Dendritic cell treated with granulocyte-macrophage colony-stimulating factor and Interleukin-4, amounts not matched to agents 40 ng/mL and 50 ng/mL, for 4 days (primary cell): Measurements from ENCODE around the gene DPP9.
A peak's percentile ranks its signal among the peaks of the same experiment; 100 is the strongest.

Experiments used
- H3K27ac Mint-ChIP-seq: one replicate; pipeline ENCODE4 v1.8.0; 2022; ENCODE audit warnings: mild to moderate bottlenecking, mixed read lengths
- H3K27me3 Mint-ChIP-seq: one replicate; pipeline ENCODE4 v1.8.0; 2022; ENCODE audit warnings: mild to moderate bottlenecking, mixed read lengths
- H3K36me3 Mint-ChIP-seq: one replicate; pipeline ENCODE4 v1.8.0; 2022; ENCODE audit warnings: low read depth, mixed read lengths
- H3K4me1 Mint-ChIP-seq: one replicate; pipeline ENCODE4 v1.8.0; 2022; ENCODE audit warnings: low read depth, mixed read lengths
- H3K4me3 Mint-ChIP-seq: one replicate; pipeline ENCODE4 v1.8.0; 2022; ENCODE audit warnings: mild to moderate bottlenecking, moderate library complexity, mixed read lengths
- H3K9me3 Mint-ChIP-seq: one replicate; pipeline ENCODE4 v1.8.0; 2022; ENCODE audit warnings: mixed read lengths
- intact Hi-C: fragments of 100-400 bp; cut with micrococcal nuclease; formaldehyde crosslinking; loops from one replicate; pipeline ENCODE4 v1.15.0; 2022

Gene DPP9

GRCh38 chr19:4639531-4640246, 84.0 kb downstream of the DPP9 start:
- Mint-ChIP-seq H3K27me3 (no peaks in the 10 kb centered on the region), H3K4me3 (peak overlapping the region; percentile 99), H3K4me1 (peaks cover 42% of the 10 kb centered on the region), H3K36me3 (peaks cover 16% of the 10 kb centered on the region), H3K9me3 (no peaks in the 10 kb centered on the region), H3K27ac (peak overlapping the region; percentile 96)
- intact Hi-C loops, result loop anchor here (2.0 kb wide), 1 partner anchor 27 kb away; no protein-coding TSS in a partner anchor

- intact Hi-C loops, result loop anchor here (2.0 kb wide), 1 partner anchor 28 kb away; no protein-coding TSS in a partner anchor
- peak within 1 kb of the TSS; percentile 96 for H3K27ac Mint-ChIP-seq
- H3K36me3 Mint-ChIP-seq, result peaks cover 15% of the 10 kb centered on the region
- H3K9me3 Mint-ChIP-seq, result no peaks in the 10 kb centered on the region
- H3K4me1 Mint-ChIP-seq, result peaks cover 49% of the 10 kb centered on the region
- no peaks in the 10 kb centered on the region for H3K27me3 Mint-ChIP-seq
- H3K4me3 Mint-ChIP-seq, result peak within 1 kb of the TSS; percentile 99
Observed at GRCh38 chr19:4638828-4639530, 84.7 kb downstream of the DPP9 start, which contains the start of gene TNFAIP8L1. Gene TNFAIP8L1 (plus strand): TSS chr19:4639516. CDS start chr19:4651870, 12,354 bp downstream.

DNA sequence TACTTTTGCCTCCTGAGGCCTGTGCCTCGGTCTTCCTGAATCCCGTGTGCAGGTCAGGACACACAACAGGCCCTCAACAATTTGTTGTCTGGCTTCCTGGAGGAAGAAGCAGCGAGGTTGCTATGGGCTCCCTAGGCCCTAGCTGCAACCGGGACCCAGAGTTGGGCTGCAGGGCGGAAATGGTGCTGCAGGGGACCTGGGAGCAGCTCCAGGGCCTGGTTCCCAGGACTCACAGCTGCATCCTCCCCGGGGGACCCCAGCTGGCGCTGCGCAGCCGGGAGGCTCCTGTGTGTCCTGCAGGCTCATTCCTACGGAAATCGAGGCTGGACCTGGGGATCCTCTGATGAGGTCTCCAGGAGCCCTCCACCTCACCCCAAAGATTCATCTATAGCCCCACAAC, 85.3 kb downstream of the DPP9 start:
- Mint-ChIP-seq H3K27me3 (no peaks in the 10 kb centered on the region), H3K27ac (peak overlapping the region; percentile 96), H3K9me3 (no peaks in the 10 kb centered on the region), H3K36me3 (peaks cover 15% of the 10 kb centered on the region), H3K4me3 (no peak overlapping the region), H3K4me1 (peaks cover 55% of the 10 kb centered on the region)
- intact Hi-C loops, result loop anchor here (2.0 kb wide), 1 partner anchor 28 kb away; no protein-coding TSS in a partner anchor

GRCh38 chr19:4636761-4637160, 86.9 kb downstream of the DPP9 start:
- no peaks in the 10 kb centered on the region for H3K27me3 Mint-ChIP-seq
- H3K36me3 Mint-ChIP-seq, result peaks cover 6% of the 10 kb centered on the region
- peaks cover 60% of the 10 kb centered on the region for H3K4me1 Mint-ChIP-seq
- H3K27ac Mint-ChIP-seq, result peak overlapping the region; percentile 27
- intact Hi-C loops, result no loop called here
- peak overlapping the region; percentile 56 for H3K4me3 Mint-ChIP-seq
- H3K9me3 Mint-ChIP-seq, result no peaks in the 10 kb centered on the region

GRCh38 chr19:4636151-4636717, 87.4 kb downstream of the DPP9 start:
- H3K9me3 Mint-ChIP-seq, result no peaks in the 10 kb centered on the region
- intact Hi-C loops, result no loop called here
- H3K36me3 Mint-ChIP-seq, result peaks cover 6% of the 10 kb centered on the region
- H3K4me1 Mint-ChIP-seq, result peaks cover 57% of the 10 kb centered on the region
- peak overlapping the region; percentile 56 for H3K4me3 Mint-ChIP-seq
- peak overlapping the region; percentile 27 for H3K27ac Mint-ChIP-seq
- no peaks in the 10 kb centered on the region for H3K27me3 Mint-ChIP-seq

- intact Hi-C loops, result no loop called here
- Mint-ChIP-seq H3K27me3 (no peaks in the 10 kb centered on the region), H3K36me3 (peaks cover 6% of the 10 kb centered on the region), H3K9me3 (no peaks in the 10 kb centered on the region), H3K4me3 (peak overlapping the region; percentile 56), H3K27ac (peak overlapping the region; percentile 25), H3K4me1 (peaks cover 52% of the 10 kb centered on the region)
Observed at GRCh38 chr19:4635754-4636116, 87.9 kb downstream of the DPP9 start.

GRCh38 chr19:4633140-4633967, 90.3 kb downstream of the DPP9 start:
- Mint-ChIP-seq H3K27me3 (peaks cover 2% of the 10 kb centered on the region), H3K36me3 (no peaks in the 10 kb centered on the region), H3K4me1 (peaks cover 33% of the 10 kb centered on the region), H3K9me3 (no peaks in the 10 kb centered on the region), H3K27ac (peak overlapping the region; percentile 83), H3K4me3 (no peak overlapping the region)
- intact Hi-C loops, result loop anchor here (1.0 kb wide), 1 partner anchor 57 kb away; no protein-coding TSS in a partner anchor
